GM19467 (cell line): Measurements from ENCODE around the gene ANKRD11.
"Not testable (repeated sequence)": the region's sequence is repeated elsewhere in the genome, so short reads cannot be mapped to it uniquely, and the experiment has no call there.

ENCODE experiments used
- ATAC-seq: cut with Tn5 transposase; IDR thresholded peaks from one replicate; pipeline ENCODE4 v1.9.1; 2021; ENCODE audit warnings: mild to moderate bottlenecking, moderate library complexity; ENCODE audit not compliant: unreplicated experiment

Gene ANKRD11

GRCh38 chr16:89389504-89390223, 100.7 kb downstream of the ANKRD11 start:
- ATAC-seq = not testable (repeated sequence)

DNA sequence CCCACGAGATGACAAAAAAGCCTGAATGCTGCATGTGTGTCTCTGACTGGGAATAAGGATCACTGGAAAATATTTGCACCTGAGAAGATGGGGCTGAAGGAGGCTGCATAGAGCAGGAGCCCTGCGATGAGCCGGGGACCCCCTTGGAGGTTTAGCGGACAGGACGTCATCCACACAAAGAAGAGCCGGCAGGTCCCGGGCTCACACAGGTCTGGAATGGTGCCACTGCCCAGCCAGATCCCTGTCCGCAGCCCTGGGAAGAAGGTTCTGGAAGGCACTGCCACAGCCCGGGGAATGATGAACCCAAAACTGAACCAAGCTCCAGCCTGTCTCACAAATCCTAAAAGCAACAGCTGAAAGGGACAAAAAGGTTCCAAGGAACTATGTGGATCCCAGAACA, 101.8 kb downstream of the ANKRD11 start:
- ATAC-seq = no peak

DNA sequence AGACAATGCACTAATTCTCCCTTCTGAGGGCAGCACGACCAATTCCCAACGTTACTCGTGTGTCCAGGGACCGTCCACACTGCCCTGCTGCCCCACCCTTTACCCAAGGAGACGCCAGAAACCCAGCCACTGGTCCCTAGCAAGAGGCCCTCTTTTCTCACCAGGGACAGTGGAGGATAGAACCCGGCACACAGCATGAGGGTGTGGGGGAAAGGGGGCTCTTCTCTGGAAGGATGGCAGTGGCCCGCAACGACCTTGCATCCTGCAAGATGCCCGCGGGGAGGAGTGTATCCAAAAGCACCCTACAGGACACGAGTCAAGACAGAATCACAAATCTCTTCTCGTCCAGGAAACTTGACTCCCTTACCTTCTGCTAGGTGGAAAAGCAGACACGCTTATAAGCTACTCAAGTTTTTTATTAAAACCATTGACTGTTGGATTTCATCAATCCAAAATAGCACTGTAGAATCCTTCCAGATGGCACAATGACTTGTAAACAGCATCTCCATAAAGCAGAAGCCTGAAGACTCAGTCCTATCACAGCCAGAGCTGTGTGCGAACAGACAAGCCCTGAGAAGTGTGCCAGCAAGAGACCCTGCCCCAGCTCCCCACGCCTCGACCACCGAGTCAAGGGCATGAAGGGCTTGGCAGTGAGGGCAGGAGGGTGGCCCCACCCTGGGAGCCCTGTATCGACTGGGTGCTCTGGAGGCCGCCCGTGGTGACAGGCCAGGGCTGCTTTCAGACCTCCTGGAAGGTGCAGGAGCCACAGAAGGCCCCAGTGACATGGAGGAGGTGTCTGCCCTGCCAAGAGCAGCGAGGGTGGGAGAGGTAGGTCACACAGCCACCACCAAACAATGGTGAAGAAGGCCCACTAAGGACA, 103.8 kb downstream of the ANKRD11 start:
- no peak for ATAC-seq

DNA sequence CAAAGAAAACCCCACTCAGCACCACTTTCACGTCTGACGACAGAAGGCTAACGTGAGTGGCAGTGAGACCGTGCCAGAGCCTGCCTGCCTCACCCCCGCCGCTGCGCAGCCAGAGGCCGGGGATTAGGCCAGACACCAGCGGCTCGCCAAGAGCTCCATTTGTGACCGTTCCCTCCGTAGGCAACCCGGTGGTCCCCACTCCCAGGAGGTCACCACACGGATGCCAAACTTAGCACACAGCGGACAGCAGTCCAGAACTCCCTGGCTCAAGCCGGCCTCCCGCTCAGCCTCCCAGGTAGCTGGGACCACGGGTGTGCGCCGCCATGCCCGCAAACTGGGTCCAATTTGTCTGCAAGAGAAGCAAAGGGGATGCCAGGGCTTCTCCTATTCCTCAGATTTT, 104.6 kb downstream of the ANKRD11 start:
- ATAC-seq = no peak

DNA sequence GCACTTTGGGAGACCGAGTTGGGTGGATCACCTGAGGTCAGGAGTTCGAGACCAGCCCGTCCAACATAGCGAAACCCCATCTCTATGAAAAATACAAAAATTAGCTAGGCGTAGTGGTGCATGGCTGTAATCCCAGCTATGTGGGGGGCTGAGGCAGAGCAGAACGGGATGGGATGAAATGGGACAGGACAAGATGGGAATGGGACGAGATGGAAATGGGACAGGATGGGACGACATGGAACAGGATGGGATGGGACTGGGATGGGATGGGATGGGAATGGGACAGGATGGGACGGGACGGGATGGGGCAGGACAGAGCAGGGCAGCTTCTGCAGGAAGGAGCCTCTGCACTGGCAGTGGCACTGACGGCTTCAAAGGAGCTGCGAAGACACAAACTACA, 106.1 kb downstream of the ANKRD11 start:
- no peak for ATAC-seq

DNA sequence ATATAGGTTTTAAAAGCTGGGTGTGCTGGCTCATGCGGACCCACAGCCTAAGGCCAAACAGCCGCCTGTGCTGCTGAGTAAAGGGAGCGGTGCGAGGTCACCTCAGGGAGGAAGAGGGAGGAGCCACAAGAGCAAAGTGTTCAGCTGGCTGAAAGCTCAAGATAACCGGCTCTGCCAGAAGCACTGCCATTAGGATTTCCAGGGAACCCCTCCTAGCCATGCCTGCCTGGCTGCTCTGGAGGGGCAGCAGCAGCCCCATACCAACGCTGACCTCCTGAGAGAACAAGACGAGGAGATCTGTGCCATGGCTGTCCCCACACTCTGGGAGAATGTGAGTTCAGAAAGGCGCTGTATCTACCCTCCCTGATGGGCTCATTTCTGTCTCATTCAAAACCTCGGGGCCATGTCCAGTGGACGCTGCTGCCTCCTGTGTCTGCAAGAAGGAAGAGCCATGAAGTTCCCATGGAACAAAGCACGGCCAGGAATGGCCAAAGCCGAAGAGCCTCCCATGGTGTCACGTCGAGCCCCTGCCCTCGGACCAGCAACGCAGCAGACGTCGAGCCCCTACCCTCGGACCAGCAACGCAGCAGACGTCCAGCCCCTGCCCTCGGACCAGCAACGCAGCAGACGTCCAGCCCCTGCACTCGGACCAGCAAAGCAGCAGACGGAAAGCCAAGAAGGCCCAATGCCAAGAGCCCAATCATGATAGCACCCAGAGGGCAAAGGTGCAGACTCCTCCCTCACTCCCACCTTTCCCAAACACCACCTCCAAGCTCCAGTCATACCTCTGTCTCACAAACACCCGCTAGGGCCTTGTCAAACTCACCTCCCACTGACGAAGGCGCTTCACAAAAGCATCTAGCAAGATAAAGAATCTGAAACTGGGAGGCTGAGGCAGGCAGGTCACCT, 107.0 kb downstream of the ANKRD11 start:
- ATAC-seq = no peak

DNA sequence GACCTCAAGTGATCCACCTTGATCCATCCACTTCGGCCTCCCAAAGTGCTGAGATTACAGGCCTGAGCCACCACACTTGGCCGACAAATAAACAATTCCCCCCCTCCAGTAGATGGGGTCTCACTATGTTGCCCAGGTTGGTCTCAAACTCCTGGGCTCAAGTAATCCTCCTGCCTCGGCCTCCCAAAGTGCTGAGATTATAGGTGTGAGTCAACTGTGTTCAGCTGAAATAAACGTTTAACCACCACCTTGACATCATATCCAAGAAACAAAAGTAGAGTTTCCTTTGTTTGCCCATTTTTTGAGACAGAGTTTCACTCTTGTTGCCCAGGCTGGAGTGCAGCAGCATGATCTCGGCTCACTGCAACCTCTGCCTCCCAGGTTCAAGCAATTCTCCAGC, 107.8 kb downstream of the ANKRD11 start:
- ATAC-seq = not testable (repeated sequence)

DNA sequence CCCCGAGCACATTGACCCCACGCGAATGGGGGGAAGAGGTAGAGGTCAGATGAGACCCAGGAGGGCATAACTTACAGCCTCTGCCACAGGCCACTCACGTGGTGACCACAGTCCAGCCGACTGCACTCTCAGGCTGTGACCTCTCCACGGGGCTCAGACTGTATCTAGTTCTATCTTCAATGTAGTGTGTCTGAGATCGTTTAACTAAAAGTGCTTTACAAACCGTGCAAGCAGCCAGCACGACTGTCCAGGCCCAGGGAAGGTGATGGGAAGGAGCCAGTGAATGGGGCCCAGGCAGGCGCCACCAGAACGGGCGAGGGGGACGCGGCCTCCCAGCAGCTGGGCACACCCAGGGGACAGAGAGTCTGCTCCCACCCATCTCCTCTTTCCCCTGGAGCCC, 108.6 kb downstream of the ANKRD11 start:
- ATAC-seq = no peak

GRCh38 chr16:89380681-89381080, 109.7 kb downstream of the ANKRD11 start:
- no peak for ATAC-seq

DNA sequence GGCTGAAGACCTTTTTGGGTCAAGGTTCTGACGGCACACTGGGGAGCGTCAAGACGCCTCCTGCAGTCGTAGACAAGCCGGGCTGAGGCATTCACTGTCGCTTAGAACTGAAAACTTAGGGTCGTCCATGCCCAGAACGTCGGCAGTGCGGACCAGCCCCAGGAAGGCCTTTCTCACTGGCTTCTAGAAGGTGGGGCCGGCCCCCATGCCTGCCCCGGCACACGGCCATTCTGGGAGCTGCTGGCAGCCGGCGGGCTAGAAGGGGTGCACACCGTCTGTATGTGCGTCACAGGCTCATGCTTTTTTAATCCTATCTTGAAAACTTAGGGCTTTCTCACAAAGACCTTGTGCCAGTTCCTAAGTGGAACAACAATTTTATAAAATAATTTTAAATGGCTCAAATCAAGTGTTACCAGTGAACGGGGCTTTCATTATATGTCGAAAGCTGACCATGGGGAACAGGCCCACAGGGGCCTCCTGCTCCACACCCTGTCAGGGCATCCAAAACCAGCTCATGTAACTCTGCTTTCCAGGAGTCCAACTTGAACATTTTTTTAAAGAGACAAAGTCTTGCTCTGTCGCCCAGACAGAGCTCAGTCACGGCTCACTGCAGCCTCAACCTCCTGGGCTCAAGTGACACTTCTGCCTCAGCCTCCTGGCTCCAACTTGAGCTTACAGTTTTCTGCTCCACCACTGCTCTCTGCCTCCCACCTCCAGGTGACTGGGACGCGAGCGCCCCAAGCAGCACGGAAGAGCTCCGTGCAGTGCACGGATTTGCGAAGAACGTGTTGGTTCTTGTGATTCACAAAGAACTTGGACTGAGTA, 111.2 kb downstream of the ANKRD11 start:
- ATAC-seq = no peak

DNA sequence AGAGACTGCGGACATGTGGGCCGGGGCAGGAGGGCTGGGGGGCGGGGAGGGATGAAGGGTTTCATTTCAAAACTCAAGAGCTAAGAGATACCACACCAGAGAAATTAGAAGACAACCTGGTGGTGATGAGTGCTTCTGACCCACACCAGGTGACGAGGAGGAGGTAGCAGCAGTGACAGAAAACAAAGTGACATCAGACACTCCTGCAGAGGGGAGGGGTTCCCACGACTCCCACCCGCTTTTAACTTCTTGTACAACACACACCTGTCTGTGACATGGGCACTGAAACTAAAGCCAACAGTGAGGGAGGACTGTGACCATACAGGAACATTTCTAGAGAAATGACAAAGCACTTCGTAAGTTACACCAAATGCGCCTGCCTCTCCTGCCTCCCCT, 112.9 kb downstream of the ANKRD11 start:
- ATAC-seq = no peak

- no peak for ATAC-seq
These were observed 113.4 kb downstream of the ANKRD11 start for GRCh38 chr16:89376812-89377452.

DNA sequence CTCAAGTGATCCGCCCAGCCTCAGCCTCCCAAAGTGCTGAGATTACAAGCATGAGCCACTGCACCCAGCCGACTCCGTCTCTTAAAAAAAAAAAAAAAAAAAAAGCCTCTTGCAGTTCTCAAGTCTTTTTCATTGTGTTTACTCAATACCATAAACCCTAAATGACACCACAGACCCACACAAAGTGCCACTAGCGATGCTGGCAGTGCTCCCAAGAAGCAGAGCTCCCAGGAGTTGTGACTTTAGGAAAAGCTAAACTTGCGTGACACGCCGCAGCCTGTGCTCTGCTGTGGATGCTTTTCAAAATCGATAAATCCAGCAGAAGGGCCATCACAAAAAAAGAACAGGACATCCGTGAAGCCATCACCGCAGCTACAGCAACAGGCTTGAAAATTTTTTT, 114.7 kb downstream of the ANKRD11 start:
- no peak for ATAC-seq

GRCh38 chr16:89375021-89375420, 115.3 kb downstream of the ANKRD11 start:
- no peak for ATAC-seq

DNA sequence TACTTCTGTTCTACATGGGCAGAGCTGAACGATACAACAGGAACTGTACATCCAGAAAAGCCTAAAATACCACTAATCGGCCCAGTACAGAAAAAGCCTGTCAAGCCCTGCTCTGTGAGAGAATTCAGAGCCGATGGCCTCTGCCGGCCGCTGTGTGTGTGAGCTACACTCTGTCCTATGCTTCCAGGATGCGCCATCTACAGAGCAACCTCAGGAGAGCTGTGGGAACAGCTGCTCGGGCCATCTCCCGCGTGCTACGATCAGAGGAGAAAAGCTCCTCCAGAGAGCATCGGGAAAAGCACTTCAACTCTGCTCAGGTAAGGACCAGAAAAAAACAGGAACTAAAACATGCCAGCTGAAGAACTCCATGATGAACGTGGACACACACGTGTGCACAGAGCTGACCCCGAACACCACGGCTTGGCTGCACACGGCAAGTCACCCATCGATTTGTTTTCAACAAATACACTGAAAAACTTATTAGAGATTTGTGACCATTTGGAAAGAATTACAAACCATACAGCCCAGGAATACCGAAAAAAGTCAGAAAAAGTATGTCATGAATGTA, 115.9 kb downstream of the ANKRD11 start:
- ATAC-seq = no peak

GRCh38 chr16:89373355-89374110, 116.8 kb downstream of the ANKRD11 start:
- ATAC-seq = no peak

- no peak for ATAC-seq
These were observed 118.3 kb downstream of the ANKRD11 start for GRCh38 chr16:89371968-89372634.

DNA sequence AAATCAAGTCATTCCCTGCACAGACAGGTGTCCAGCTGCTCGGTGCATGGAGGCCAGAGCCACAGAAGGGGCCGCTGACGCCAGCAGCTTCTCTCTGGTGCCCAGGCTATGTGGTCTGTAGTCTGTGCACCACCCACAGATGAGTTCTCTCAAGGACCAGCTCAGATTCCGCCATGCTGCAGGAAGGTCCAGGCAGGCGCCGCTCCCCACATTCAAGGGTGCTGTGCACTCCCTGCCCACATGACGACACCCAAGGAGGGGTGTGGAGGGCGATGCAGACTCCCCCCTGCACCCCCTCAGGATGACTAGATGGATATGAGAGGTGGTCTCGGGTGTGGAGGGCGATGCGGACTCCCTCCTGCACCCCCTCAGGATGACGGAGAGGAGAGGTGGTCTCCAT, 119.0 kb downstream of the ANKRD11 start:
- ATAC-seq = no peak
